GM21723 (cell line): Measurements from ENCODE around the gene PARK7.
A peak's percentile ranks its signal among the peaks of the same experiment; 100 is the strongest.

Experiments used
- ATAC-seq: cut with Tn5 transposase; IDR thresholded peaks from one replicate; pipeline ENCODE4 v1.9.1; 2021; ENCODE audit warnings: mild to moderate bottlenecking, moderate library complexity; ENCODE audit not compliant: unreplicated experiment

PARK7 gene

GRCh38 chr1:8021676-8022266, 60.3 kb downstream of the PARK7 start:
- no peak for ATAC-seq

- ATAC-seq, result no peak
Observed at GRCh38 chr1:8022395-8023286, 61.1 kb downstream of the PARK7 start.

GRCh38 chr1:8023287-8023994, 61.9 kb downstream of the PARK7 start:
- no peak for ATAC-seq

GRCh38 chr1:8023995-8024313, 62.4 kb downstream of the PARK7 start:
- no peak for ATAC-seq

GRCh38 chr1:8024329-8024728, 62.8 kb downstream of the PARK7 start:
- ATAC-seq, result no peak

GRCh38 chr1:8025061-8025670, 63.7 kb downstream of the PARK7 start:
- no peak for ATAC-seq

- ATAC-seq, result peak; percentile 24
Observed at GRCh38 chr1:8025671-8026144, 64.2 kb downstream of the PARK7 start.

GRCh38 chr1:8026153-8026975, 64.9 kb downstream of the PARK7 start, which contains the start of gene ERRFI1:
ERRFI1 (minus strand) TSS chr1:8026309; CDS start chr1:8015619, 10,690 bp downstream.
- peak; percentile 85 for ATAC-seq

- ATAC-seq, result no peak
Observed at GRCh38 chr1:8026976-8027747, 65.7 kb downstream of the PARK7 start.

- no peak for ATAC-seq
Observed at GRCh38 chr1:8027748-8028570, 66.4 kb downstream of the PARK7 start.

GRCh38 chr1:8028571-8028910, 67.0 kb downstream of the PARK7 start:
- ATAC-seq, result no peak

- ATAC-seq, result no peak
Observed at GRCh38 chr1:8031176-8031785, 69.8 kb downstream of the PARK7 start.

GRCh38 chr1:8032366-8032910, 70.9 kb downstream of the PARK7 start:
- ATAC-seq, result no peak

GRCh38 chr1:8033322-8033721, 71.8 kb downstream of the PARK7 start:
- ATAC-seq, result no peak
